H1 (cell line): Measurements from ENCODE around the gene VWA2. TPM values are rescaled to one million over a fixed set of nuclear protein-coding genes. Genes with fewer than 3 reads are reported as not detected.

Experiments used
- CHD2 ChIP-seq: IDR thresholded peaks from 2 replicates; pipeline ENCODE4 v1.6.1; 2012; ENCODE audit warnings: low read length, improper control_type of control experiment
- GABPA ChIP-seq: IDR thresholded peaks from 2 replicates; pipeline ENCODE4 v1.6.1; 2011; ENCODE audit warnings: mild to moderate bottlenecking, low read length, moderate library complexity, borderline replicate concordance; ENCODE audit not compliant: insufficient read depth
- GTF2F1 ChIP-seq: IDR thresholded peaks from 2 replicates; pipeline ENCODE4 v1.6.1; 2012; ENCODE audit warnings: low read depth, low read length, improper control_type of control experiment, borderline replicate concordance
- JUN ChIP-seq: IDR thresholded peaks from 2 replicates; pipeline ENCODE4 v1.6.1; 2011; ENCODE audit warnings: low read depth, mild to moderate bottlenecking, improper control_type of control experiment, low read length
- polyA plus RNA-seq, 7 experiments: library from polyadenylated mRNA; depleted of rRNA in 3 of 7; stranded (reverse) in 5 of 7; unstranded in 2 of 7; fragments of >200 nt in 5 of 7; fragments of 200-250 nt in 2 of 7; gene quantifications; 1 replicate in 5 of 7; 2 replicates in 1 of 7; 4 replicates in 1 of 7; pipeline versions ENCODE4 v1.2.1 to v1.2.3, GENCODE V29; 2011 to 2013; ENCODE audit warnings: missing spikeins in 2 of 7, mixed read lengths in 2 of 7
- total RNA-seq: library from RNA; stranded (reverse); fragmentation: NEBNext Ultra II Directional; extraction: Animal tissue kit (Norgen Biotek cat#: 25700); gene quantifications from 2 replicates; pipeline ENCODE4 v1.2.1, GENCODE V29; 2021
- TF ChIP-seq, protein P1 (sequence below): fragments of 300-600 bp; sonication (generic); IDR thresholded peaks from 2 replicates; pipeline ENCODE4 v1.7.1; 2012; ENCODE audit warnings: low read length, moderate library complexity, mild to moderate bottlenecking, inconsistent platforms; ENCODE audit not compliant: insufficient replicate concordance
- TF ChIP-seq, protein P2 (sequence below): IDR thresholded peaks from 2 replicates; pipeline ENCODE4 v1.6.1; 2012; ENCODE audit warnings: inconsistent platforms

Gene VWA2
- total and polyA plus RNA-seq, 2 of the 8 experiments (the other 6 are each of a cell fraction or from before 2014, with no cell fraction given) = 2.8 to 2.9 TPM

DNA sequence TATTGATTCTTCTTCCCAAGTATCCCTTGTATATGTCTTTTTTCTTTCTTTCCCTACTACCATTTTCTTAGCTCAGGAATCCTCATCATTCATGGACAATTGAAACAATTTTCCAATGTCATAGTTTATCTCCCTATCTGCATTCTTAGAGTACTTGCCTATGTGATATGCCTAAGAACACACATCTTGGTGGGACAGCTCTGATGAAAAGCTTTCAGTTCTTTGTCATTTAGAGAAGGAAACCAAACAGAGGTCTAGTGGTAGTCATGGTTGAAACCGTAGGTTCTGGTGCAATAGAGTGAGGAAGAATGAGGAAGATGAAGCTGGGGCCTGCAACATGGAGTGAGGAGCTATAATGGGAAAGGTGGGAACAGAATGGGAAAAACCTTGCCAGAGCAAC lies 31.7 kb upstream of the VWA2 start (continued):
- TF ChIP-seq, protein P1, sequence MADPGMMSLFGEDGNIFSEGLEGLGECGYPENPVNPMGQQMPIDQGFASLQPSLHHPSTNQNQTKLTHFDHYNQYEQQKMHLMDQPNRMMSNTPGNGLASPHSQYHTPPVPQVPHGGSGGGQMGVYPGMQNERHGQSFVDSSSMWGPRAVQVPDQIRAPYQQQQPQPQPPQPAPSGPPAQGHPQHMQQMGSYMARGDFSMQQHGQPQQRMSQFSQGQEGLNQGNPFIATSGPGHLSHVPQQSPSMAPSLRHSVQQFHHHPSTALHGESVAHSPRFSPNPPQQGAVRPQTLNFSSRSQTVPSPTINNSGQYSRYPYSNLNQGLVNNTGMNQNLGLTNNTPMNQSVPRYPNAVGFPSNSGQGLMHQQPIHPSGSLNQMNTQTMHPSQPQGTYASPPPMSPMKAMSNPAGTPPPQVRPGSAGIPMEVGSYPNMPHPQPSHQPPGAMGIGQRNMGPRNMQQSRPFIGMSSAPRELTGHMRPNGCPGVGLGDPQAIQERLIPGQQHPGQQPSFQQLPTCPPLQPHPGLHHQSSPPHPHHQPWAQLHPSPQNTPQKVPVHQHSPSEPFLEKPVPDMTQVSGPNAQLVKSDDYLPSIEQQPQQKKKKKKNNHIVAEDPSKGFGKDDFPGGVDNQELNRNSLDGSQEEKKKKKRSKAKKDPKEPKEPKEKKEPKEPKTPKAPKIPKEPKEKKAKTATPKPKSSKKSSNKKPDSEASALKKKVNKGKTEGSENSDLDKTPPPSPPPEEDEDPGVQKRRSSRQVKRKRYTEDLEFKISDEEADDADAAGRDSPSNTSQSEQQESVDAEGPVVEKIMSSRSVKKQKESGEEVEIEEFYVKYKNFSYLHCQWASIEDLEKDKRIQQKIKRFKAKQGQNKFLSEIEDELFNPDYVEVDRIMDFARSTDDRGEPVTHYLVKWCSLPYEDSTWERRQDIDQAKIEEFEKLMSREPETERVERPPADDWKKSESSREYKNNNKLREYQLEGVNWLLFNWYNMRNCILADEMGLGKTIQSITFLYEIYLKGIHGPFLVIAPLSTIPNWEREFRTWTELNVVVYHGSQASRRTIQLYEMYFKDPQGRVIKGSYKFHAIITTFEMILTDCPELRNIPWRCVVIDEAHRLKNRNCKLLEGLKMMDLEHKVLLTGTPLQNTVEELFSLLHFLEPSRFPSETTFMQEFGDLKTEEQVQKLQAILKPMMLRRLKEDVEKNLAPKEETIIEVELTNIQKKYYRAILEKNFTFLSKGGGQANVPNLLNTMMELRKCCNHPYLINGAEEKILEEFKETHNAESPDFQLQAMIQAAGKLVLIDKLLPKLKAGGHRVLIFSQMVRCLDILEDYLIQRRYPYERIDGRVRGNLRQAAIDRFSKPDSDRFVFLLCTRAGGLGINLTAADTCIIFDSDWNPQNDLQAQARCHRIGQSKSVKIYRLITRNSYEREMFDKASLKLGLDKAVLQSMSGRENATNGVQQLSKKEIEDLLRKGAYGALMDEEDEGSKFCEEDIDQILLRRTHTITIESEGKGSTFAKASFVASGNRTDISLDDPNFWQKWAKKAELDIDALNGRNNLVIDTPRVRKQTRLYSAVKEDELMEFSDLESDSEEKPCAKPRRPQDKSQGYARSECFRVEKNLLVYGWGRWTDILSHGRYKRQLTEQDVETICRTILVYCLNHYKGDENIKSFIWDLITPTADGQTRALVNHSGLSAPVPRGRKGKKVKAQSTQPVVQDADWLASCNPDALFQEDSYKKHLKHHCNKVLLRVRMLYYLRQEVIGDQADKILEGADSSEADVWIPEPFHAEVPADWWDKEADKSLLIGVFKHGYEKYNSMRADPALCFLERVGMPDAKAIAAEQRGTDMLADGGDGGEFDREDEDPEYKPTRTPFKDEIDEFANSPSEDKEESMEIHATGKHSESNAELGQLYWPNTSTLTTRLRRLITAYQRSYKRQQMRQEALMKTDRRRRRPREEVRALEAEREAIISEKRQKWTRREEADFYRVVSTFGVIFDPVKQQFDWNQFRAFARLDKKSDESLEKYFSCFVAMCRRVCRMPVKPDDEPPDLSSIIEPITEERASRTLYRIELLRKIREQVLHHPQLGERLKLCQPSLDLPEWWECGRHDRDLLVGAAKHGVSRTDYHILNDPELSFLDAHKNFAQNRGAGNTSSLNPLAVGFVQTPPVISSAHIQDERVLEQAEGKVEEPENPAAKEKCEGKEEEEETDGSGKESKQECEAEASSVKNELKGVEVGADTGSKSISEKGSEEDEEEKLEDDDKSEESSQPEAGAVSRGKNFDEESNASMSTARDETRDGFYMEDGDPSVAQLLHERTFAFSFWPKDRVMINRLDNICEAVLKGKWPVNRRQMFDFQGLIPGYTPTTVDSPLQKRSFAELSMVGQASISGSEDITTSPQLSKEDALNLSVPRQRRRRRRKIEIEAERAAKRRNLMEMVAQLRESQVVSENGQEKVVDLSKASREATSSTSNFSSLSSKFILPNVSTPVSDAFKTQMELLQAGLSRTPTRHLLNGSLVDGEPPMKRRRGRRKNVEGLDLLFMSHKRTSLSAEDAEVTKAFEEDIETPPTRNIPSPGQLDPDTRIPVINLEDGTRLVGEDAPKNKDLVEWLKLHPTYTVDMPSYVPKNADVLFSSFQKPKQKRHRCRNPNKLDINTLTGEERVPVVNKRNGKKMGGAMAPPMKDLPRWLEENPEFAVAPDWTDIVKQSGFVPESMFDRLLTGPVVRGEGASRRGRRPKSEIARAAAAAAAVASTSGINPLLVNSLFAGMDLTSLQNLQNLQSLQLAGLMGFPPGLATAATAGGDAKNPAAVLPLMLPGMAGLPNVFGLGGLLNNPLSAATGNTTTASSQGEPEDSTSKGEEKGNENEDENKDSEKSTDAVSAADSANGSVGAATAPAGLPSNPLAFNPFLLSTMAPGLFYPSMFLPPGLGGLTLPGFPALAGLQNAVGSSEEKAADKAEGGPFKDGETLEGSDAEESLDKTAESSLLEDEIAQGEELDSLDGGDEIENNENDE = no peak
- TF ChIP-seq GTF2F1 (no peak), CHD2 (no peak), GABPA (no peak), JUN (no peak)
- TF ChIP-seq, protein P2, sequence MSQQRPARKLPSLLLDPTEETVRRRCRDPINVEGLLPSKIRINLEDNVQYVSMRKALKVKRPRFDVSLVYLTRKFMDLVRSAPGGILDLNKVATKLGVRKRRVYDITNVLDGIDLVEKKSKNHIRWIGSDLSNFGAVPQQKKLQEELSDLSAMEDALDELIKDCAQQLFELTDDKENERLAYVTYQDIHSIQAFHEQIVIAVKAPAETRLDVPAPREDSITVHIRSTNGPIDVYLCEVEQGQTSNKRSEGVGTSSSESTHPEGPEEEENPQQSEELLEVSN = no peak
- TF ChIP-seq, all 59 proteins: peak for 0
